ENCODE data around the gene CDH18.

The CDH18 gene

DNA sequence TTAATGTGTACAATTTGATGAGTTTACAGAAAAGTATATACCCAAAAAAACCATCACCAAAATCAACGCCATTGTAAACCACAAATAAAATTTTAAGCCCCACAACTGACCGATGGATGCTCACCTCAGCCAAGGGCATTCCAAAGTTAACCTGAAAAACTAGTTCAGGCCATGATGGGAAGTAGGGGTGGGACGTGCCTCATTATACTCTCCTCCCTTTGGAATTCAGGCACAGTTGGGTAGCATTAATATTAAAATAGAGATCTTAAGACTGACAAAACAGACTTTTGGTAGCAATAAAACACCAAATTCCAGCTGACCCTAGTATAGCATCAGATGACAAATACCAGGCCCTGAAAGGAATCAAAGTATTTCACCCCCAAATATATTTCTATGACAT, 129.0 kb downstream of the CDH18 start:
- H3K9me2 ChIP-seq (replicated peaks; ENCODE audit: low read depth, low read length): no peaks in the 10 kb centered on the region
- H3K4me2 ChIP-seq (ENCODE audit: low read depth, low read length, poor library complexity, severe bottlenecking): no peak overlapping the region
- H3F3A ChIP-seq (ENCODE audit: low read depth): no peaks in the 10 kb centered on the region
- no peak overlapping the region for H3K4me3 ChIP-seq (ENCODE audit: low read length, poor library complexity, severe bottlenecking)
- H2AFZ ChIP-seq (ENCODE audit: low read length): no peak overlapping the region
- H3K79me2 ChIP-seq (ENCODE audit: insufficient read depth, low read length): no peaks in the 10 kb centered on the region
- H3K9ac ChIP-seq (ENCODE audit: low read depth, low read length, poor library complexity, severe bottlenecking): no peak overlapping the region
- no peaks in the 10 kb centered on the region for H3K9me3 ChIP-seq (ENCODE audit: insufficient read depth, low read depth, low read length)
- TF ChIP-seq CTCF (conservative IDR thresholded peaks at IDR 0.05; ENCODE audit: low read length) (no peak), EZH2phosphoT487 (IDR thresholded peaks at IDR 0.05; ENCODE audit: borderline replicate concordance) (no peak)
- H3K4me1 ChIP-seq (ENCODE audit: insufficient read depth, low read length, poor library complexity, severe bottlenecking): no peaks in the 10 kb centered on the region
- no peaks in the 10 kb centered on the region for H3K27me3 ChIP-seq (ENCODE audit: insufficient read depth, low read length, poor library complexity, severe bottlenecking)
- no peaks in the 10 kb centered on the region for H4K20me1 ChIP-seq (ENCODE audit: insufficient read depth, low read length, poor library complexity, severe bottlenecking)
- H3K36me3 ChIP-seq (ENCODE audit: insufficient read depth, low read length): no peaks in the 10 kb centered on the region

DNA sequence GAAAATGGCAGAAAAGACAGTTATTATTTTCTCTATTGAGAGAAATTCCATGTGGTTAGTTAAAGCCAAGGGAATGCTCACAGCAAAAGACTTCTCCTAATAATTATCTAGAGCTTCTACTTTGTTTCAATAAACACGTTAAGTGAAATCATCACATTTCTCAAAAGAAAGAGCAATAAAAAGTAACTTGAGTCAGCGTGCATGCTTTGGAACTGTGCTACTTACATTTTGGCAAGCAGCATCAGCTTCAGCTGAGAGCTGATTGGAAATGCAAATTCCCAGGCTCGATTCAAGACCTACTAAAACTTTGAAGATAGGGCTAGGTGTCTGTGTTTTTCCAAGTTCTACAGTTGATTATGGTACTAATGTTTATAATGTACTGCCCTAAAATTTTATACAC, 132.1 kb downstream of the CDH18 start:
- H2AFZ ChIP-seq (ENCODE audit: low read length): no peak overlapping the region
- no peaks in the 10 kb centered on the region for H3K4me1 ChIP-seq (ENCODE audit: insufficient read depth, low read length, poor library complexity, severe bottlenecking)
- H3K9me3 ChIP-seq (ENCODE audit: insufficient read depth, low read depth, low read length): no peaks in the 10 kb centered on the region
- H4K20me1 ChIP-seq (ENCODE audit: insufficient read depth, low read length, poor library complexity, severe bottlenecking): no peaks in the 10 kb centered on the region
- H3K9me2 ChIP-seq (replicated peaks; ENCODE audit: low read depth, low read length): no peaks in the 10 kb centered on the region
- H3K79me2 ChIP-seq (ENCODE audit: insufficient read depth, low read length): no peaks in the 10 kb centered on the region
- H3K27me3 ChIP-seq (ENCODE audit: insufficient read depth, low read length, poor library complexity, severe bottlenecking): no peaks in the 10 kb centered on the region
- H3K9ac ChIP-seq (ENCODE audit: low read depth, low read length, poor library complexity, severe bottlenecking): no peak overlapping the region
- no peak overlapping the region for H3K4me3 ChIP-seq (ENCODE audit: low read length, poor library complexity, severe bottlenecking)
- TF ChIP-seq CTCF (conservative IDR thresholded peaks at IDR 0.05; ENCODE audit: low read length) (no peak), EZH2phosphoT487 (IDR thresholded peaks at IDR 0.05; ENCODE audit: borderline replicate concordance) (no peak)
- H3K36me3 ChIP-seq (ENCODE audit: insufficient read depth, low read length): no peaks in the 10 kb centered on the region
- H3F3A ChIP-seq (ENCODE audit: low read depth): no peaks in the 10 kb centered on the region
- no peak overlapping the region for H3K4me2 ChIP-seq (ENCODE audit: low read depth, low read length, poor library complexity, severe bottlenecking)

DNA sequence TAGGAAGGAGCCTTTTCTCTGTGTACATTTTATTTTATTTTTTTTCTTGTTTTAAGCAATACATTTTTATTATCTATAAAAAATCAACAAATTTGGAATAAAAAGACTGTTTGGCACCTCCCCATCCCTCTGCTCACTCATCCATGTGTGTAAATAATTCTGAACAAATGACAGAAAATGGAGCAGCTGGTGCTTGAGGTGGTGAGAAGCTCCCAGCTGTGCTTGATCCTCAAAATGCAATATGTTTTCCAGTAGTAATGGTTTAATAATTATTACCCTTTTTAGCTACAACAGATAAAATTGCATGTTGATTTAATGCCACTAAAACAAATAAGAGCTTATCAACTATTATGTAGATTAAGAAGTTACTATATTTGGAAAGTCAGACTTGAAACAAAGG, 132.5 kb downstream of the CDH18 start:
- H2AFZ ChIP-seq (ENCODE audit: low read length): no peak overlapping the region

More for the DNA sequence above, 132.5 kb downstream of the CDH18 start:
- Histone ChIP-seq H3K9me3 (ENCODE audit: insufficient read depth, low read depth, low read length) (no peaks in the 10 kb centered on the region), H3K36me3 (ENCODE audit: insufficient read depth, low read length) (no peaks in the 10 kb centered on the region), H3K9ac (ENCODE audit: low read depth, low read length, poor library complexity, severe bottlenecking) (no peak overlapping the region), H3K9me2 (replicated peaks; ENCODE audit: low read depth, low read length) (no peaks in the 10 kb centered on the region), H3K4me1 (ENCODE audit: insufficient read depth, low read length, poor library complexity, severe bottlenecking) (no peaks in the 10 kb centered on the region), H3K4me2 (ENCODE audit: low read depth, low read length, poor library complexity, severe bottlenecking) (no peak overlapping the region), H3K27me3 (ENCODE audit: insufficient read depth, low read length, poor library complexity, severe bottlenecking) (no peaks in the 10 kb centered on the region), H3F3A (ENCODE audit: low read depth) (no peaks in the 10 kb centered on the region), H3K79me2 (ENCODE audit: insufficient read depth, low read length) (no peaks in the 10 kb centered on the region), H4K20me1 (ENCODE audit: insufficient read depth, low read length, poor library complexity, severe bottlenecking) (no peaks in the 10 kb centered on the region), H3K4me3 (ENCODE audit: low read length, poor library complexity, severe bottlenecking) (no peak overlapping the region)
- TF ChIP-seq EZH2phosphoT487 (IDR thresholded peaks at IDR 0.05; ENCODE audit: borderline replicate concordance): no peak
- no peak for TF ChIP-seq CTCF (conservative IDR thresholded peaks at IDR 0.05; ENCODE audit: low read length)
